ENCODE results near the gene WT1. TPM values are rescaled to one million over a fixed set of nuclear protein-coding genes. Genes with fewer than 3 reads are reported as not detected.

The WT1 gene
- total RNA-seq, 1 donor from 2014 or later, result 2.6 TPM

DNA sequence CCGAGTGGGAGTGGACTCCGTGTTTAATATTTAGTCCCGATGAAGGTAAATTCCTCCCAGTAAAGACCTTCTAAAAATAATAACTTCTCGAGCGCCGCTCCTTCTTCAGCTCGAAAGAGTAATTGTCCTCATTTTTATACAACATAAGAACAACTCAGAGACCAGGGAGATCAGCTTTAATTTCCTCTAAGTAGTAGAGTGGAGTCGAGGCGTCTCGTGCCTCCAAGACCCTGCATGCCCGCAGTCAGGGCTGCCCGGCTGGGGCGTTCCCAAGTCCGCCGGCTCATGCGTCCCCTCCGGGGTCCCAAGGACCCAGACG, 7.8 kb downstream of the WT1 start:
- DNase-seq (no peak), ATAC-seq (no peak)
- intact Hi-C loops (cut with micrococcal nuclease), result no loop called here

DNA sequence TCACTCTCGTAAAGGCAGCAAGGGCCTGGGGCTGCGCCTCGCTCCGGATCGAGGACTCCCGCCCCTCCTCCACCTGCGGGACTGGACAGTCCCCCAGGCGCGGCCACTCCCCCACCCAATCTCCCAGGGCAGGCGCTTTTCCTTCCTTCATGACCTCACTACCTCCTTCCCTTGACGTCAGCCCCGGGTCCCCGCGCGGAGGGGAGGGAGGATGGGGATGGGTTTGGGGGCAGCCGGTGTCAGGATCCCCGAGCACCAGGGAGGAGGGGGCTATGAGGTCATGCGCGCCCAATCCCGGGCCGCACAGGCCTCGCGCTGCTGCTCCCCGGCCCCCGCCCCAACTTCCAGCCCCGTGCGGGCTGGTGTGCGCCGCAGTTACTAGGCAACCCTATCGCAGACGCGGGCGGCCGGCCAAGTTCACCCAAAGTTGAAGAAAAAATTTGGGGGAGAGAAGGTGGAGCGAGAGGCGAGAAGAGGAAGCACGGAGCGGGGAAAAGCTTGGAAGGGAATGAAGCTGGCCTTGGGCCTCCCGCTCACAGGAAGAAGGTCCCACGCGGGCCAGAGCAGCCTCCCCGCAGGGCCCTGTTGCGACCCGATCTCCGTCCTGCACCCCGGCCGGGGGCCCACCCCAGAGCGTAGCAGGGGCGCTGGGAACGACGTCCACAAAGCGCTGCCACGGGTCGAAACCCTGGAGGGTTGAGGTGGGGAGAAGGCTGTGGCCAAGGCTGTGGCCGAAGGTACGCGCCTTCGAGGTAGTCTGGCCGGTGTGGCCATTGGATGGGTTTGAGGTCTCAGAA, 8.3 kb downstream of the WT1 start:
- ATAC-seq (peak; percentile 84), DNase-seq (peak; percentile 66)
- intact Hi-C loops (cut with micrococcal nuclease), result no loop called here

DNA sequence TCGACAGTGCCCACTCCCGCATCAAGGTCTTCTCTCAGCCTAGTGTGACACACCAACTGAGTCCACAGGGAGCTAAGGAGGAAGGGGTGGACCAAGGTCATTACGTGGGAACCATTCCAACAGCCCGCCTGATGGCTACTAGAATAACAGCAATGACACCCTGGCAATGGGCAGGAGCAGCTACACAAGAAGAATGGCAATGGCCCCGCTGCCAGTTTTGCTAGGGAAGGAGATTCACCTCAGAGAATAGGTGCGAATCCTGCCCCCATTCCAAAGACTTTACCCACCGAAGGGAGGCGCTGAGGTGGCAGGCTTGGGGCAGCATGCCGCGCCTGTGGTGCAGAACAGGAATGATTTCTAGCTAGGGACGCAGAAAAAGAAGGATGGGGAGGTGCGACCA, 9.1 kb downstream of the WT1 start:
- intact Hi-C loops (cut with micrococcal nuclease), result no loop called here
- ATAC-seq (peak; percentile 26), DNase-seq (no peak)

DNA sequence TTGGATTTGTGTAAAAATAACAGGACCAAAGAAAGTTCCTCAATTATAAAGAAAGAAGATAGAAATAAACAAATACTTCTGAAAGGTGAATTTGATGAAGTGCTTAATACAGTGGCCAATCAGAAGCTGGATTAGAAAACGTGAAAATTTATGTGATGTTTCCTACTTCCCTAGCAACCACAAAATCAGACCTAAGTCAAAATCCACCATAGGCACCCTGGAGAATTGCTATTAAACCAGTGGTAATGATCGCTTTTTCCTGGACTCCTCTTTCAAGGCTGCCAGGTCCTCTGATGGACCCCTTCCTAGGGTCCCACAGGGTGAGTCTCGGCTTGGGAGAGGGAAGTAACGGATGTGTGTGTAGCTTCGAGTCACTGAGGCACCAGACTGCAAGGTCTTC, 9.6 kb downstream of the WT1 start:
- no peak for ATAC-seq
- intact Hi-C loops (cut with micrococcal nuclease), result no loop called here
- DNase-seq, result no peak

DNA sequence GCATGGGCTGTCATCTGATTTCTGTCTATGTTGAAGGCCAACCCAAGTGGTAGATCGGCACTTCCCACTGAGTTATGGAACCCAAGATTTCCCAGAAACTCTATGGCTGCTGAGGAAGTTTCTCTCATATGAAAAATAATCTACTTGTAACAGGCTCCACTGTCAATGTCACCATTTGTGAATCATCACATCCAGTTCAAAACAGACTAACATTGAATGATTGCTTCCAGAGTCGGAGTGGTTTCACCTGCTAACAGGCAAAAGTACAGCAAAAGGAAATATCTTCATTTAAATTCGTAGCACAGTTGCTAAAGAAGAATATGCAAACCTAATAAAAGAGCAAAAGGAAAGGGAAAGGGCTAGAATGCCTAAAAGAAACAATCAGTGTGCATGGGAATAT, 12.8 kb downstream of the WT1 start:
- DNase-seq, result no peak
- intact Hi-C loops (cut with micrococcal nuclease), result no loop called here
- ATAC-seq, result no peak

DNA sequence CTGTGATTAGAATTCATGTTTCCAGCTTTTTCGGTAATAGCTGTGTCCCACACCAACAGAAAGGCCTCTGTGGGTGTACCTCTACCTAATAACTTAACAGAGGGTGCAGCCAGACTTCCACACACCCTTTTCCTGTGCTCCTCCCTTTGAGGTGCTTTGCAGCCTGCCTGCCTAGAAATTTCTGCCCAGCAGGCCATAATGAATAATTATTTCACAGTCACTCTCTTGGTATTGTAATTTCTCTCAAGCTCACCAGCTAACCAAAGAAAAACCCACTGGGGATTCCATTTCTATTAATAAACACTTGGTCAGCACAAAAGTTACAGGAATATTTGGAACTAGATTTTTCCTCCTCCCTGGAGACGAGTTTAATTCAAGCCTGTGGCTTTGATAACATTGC, 13.3 kb downstream of the WT1 start:
- no peak for ATAC-seq
- no peak for DNase-seq
- intact Hi-C loops (cut with micrococcal nuclease), result no loop called here

DNA sequence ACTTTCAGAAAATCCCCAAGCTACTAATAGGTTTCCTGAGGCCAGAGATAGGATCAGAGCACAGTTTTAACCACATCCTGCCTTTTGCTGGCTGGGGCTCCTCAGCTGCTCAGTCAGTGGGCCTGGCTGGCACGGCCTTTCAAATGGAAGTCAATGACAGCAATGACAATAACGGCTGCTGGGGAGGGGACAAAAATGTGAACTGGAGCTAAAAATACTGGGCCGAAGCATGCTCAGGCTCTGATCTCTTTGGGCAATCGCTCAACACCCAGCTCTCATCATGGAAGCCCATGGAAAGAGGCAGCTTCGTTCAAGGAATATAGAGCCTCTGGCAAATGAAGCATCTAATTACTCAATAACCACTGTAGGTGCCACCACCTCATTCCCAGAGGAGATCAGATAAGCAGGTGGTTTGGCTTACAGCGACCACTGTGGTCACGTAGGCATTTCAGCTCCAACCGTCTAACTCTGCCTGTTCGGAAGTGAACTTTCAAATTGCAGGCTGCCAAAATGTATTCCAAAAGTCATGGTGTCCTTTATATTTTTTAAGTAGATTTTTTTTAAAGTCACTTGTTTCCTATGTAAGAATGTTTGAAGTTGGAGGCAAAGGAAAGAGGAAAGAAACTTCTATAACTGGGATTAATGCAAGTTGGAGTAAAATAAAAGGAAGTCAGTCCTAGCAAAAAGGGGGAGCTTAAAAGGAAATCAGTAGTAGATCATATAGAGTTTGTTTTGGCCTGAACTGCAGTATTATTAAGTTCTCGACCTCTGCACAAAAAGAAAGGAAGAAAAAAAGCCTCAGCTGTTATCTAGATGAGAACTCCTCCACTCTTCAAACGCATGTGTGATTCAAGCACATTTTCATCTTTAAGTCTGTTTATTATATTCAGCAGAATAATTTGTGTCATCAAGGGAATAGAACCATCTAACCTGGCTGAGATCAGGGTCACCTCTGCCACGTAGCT, 14.1 kb downstream of the WT1 start:
- DNase-seq (peak; percentile 42), ATAC-seq (peak; percentile 74)
- intact Hi-C loops (cut with micrococcal nuclease), result no loop called here

DNA sequence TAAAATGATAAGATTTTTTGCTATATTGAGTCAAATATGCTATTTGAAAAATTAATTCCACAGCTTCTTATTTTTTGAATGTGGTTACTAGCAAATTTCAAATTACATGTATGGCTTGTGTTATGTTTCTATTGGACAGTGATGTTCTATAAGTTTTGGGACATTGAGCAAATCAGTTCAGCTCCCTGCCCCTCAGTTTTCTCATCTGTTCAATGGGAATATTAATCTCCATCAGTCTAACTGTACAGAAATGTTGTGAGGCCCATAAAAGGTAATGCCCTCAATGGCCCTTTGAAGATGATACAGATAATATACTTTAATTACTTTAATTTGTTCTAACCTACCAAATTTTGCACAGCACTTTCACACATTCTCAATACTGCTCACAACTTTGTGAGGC, 15.2 kb downstream of the WT1 start:
- no peak for DNase-seq
- intact Hi-C loops (cut with micrococcal nuclease), result no loop called here
- ATAC-seq, result no peak

DNA sequence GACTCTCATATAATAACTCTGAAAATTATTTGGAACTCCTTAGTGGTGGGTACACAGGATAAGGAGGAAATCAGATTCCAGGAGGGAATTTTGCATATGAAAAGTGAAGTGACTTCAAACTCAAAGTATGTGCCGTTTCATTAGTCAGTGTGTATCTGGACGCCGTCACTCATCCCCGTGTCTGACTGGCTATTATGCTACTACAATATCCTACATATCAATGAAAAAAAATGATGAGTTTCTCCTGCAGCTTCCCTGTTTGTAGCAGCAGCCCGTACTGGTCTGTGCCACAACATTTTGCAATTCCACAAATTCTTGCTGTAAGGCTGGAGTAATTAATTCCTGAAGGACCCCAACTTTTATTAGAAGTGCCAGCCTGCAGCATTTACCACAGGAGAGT, 16.5 kb downstream of the WT1 start:
- DNase-seq, result no peak
- intact Hi-C loops (cut with micrococcal nuclease), result no loop called here
- no peak for ATAC-seq

DNA sequence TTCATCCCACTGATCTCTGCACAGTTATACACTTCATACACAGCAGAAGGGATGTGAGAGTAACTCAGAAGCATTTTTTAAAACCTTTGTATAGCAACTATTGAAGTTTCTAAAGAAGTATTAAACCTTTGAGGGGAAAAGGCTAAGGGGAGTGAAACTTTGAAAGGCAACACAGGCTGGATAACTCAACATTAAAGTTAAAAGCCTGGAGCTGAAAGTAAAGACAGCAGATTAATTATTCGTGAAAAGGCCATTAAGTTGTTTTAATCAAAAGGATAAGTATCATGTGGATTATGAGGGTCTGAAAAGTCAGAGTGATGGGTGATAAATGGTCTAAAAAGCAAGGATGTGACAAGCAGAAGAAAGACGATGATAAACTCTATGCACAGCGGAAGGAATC, 17.5 kb downstream of the WT1 start:
- DNase-seq, result no peak
- no peak for ATAC-seq
- intact Hi-C loops (cut with micrococcal nuclease), result no loop called here

DNA sequence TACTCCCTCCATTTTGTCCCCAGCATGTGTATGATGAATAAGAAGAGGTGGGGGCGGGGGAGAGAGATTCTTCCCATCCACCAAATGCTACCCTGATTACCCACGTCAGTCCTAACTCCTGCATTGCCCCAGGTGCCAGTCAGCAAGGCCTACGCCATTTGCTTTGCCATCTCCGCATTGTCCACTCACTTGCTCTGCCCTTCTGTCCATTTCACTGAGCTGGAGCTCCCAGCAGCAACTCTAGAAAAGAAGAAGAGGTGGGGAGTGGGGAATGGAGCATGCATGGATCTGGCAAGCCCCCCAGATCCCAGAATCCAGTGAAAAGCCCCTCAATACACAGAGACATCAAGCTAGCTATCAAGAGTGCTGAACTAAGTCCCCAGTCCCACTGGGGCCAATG, 19.0 kb downstream of the WT1 start:
- DNase-seq, result no peak
- intact Hi-C loops (cut with micrococcal nuclease), result no loop called here
- ATAC-seq, result no peak

DNA sequence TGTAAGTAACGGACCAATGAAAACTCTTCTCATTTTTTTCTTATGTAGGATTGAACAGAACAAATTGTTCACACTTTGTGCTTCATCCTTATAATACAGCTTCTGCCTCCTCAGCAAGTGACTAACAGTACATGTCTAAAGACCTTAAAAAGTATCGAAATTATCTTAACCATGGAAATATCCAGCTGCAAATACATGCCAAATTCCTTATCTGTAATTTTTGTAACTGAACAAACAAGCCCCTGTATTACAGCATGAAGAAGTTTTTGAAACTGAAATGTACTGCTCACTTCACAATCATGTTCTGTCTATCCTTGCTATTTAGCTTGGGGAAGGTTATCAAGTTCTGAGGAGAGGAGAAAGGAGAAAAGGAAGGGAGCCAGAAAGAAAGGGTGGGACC, 20.4 kb downstream of the WT1 start:
- no peak for ATAC-seq
- intact Hi-C loops (cut with micrococcal nuclease), result no loop called here
- no peak for DNase-seq

DNA sequence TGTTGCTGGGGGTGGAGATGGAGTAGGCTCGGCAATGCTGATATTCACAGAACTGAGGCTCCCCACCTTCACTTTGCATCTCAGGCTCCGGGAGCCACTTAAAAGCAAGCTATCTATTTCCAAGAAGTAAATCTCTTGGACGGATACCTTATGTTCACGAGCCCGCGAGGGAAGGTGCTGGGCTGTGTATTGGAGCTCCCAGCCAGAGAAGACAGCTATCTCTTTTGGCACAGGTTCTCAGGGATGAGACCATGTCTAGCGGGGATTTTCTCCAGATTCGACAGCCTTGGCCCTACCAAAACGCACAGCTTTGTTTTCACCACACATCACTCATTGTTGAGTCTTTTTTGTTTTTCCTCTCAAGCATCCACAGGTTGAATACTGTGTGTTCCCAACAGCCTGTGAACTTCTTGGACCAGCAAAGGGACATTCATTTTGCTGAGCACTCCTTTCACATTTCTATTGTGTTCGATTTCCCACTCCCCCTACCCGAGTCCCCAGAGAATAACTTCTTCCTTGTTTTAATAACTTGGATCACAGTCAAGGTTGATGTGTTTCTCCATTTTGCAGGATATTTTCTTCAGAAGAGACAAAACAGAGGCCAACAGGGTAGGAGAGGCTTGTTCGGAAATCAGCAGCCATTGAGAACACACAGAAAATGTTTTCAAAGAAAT, 23.3 kb downstream of the WT1 start:
- DNase-seq, result no peak
- ATAC-seq, result no peak
- intact Hi-C loops (cut with micrococcal nuclease), result no loop called here

DNA sequence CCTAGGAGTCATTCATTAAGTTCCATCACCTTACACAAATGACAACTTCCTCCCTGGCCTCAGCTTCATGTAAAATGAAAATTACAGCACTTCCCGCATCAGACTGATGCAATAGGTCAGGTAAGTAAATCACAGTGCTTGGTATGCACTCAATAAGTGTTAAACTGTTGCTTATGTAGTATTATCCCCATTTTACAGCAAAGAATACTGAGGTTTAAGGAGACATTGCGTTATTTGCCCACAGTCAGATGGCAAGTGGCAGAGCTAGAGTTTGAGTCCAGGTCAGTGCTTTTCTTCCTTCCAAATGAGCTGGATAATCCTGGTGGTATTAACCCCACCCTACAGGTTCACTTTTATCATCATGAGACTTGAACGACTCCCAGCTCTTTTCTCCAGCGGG, 29.7 kb downstream of the WT1 start:
- intact Hi-C loops (cut with micrococcal nuclease), result no loop called here
- ATAC-seq, result no peak
- no peak for DNase-seq

DNA sequence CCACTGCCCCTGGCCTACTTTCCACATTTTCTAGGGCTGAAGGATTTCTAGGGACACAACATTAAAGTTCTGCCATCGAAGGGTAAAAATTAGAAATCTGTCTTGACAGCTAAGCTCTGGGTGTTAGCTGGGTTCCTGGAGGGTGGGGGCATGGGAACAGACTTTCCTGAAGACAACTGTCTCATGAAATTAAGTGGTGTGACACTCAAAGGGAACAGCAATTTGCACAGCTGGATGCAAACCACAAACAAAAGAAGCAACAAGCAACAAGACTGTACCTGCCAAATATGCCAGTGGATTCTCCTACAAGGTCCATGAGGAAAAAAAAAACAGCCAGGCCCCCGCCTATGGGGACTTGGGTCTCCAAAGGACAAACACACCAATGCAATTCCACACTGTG, 32.5 kb downstream of the WT1 start:
- intact Hi-C loops (cut with micrococcal nuclease), result no loop called here
- ATAC-seq (no peak), DNase-seq (no peak)

DNA sequence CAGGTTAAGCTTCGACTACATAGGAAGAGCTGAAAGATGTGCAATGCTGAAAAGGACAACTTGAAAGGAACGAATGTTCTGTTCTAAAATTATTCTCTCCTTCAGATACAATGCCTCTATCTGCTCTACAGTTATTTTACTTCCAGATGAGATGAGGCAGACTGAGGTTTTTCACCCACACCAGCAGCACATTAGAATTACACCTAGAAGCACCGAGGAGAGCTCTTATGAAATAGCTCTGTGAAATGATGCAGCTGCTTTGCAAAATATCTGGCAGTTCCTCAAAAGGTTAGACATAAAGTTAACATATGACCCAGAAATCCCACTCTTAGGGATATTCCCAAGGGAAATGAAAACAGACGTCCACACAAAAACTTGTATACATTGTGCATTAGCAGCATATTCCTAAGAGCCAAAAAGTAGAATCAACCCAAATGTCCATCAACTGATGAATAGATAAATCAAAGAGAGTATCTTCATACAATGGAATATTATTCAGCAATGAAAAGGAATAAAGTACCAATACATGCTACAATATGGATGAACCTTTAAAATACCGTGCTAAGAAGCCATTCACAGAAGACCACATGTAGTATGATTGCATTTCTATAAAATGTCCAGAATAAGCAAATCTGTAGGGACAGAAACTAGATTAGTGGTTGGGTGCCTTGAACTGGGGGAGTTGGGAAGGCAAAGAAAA, 34.5 kb downstream of the WT1 start:
- ATAC-seq (no peak), DNase-seq (no peak)

DNA sequence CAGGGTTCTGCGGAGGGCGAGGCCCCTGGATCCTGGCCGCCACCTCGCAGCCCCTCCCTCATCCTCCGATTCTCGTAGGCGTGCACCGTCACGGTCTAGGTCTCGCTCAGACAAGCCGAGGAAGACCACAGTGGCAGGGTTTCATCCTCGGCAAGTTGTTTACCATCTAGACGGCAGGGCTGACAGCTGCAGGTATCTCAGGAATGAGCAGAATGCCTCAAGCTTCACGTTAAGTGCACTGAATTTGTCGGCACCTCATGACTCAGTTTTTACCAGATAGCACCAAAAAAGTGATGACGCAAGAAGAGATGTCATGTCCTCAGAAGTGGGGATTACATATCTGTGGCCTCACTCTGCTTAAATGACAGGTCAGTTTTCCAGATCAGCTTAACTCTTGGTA, 35.1 kb downstream of the WT1 start:
- ATAC-seq, result no peak
- intact Hi-C loops (cut with micrococcal nuclease), result no loop called here

More for the DNA sequence above, 34.5 kb downstream of the WT1 start:
- intact Hi-C loops (cut with micrococcal nuclease), result no loop called here

DNA sequence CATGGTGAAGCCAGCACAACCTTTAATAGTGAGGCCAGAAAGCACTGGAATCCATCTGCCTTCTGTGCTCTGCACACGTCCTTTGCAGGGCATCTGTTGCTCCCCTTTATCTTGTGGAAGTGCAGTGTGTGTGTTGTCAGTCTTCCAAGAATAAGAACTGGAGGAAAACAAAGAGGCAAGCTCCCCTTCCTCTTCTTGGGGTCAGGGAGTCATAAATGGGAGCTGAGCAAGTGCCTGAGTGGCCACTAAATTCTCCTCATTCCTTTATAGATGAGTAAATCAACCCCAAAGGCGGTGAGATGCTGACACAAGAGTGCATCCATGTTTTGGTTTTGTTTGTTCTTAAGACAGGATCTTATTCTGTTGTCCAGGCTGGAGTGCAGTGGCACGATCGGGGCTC, 38.3 kb downstream of the WT1 start:
- intact Hi-C loops (cut with micrococcal nuclease), result no loop called here
- ATAC-seq, result no peak

More for the DNA sequence above, 35.1 kb downstream of the WT1 start:
- DNase-seq, result no peak

DNA sequence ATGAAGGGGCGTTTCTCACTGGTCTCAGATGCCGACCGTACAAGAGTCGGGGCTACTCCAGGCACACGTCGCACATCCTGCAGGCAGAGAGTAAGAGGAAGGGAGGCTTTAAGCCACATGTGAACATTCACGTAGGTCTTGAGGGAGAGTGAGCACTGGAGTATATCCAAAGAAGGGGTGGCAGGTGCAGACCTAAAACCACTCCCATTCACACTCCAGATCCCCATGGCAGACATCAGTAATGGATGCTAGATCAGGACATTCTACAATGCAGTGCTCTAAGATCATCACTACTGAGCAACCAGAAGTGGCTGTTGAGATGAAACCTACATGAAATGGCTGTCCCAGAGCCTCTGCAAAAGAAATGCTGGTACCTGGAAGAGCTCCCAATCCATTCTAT, 39.0 kb downstream of the WT1 start:
- DNase-seq, result no peak
- intact Hi-C loops (cut with micrococcal nuclease), result no loop called here
- ATAC-seq, result no peak

More for the DNA sequence above, 38.3 kb downstream of the WT1 start:
- DNase-seq, result no peak

DNA sequence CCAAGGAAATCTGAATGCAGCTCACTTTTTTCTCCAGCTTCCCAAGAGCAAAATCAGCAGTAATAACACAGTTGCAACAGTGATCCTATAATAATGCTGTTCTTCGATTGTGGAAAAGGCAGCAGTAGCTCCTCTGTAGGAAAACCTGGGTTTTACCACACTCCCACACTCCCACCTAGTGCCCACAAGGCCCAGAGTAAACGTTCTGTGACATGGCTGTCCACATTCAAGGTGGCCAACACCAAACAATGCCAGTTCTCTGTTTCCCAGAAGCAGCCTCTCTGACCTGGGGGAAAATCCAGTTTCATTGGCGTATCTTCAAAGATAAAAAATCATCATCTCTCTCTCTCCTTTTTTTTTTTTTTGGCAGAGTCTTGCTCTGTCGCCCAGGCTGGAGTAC, 40.2 kb downstream of the WT1 start:
- intact Hi-C loops (cut with micrococcal nuclease), result no loop called here
- no peak for ATAC-seq

More for the DNA sequence above, 40.2 kb downstream of the WT1 start:
- DNase-seq, result no peak
